ENCODE data around the gene FOXN3.

DNA sequence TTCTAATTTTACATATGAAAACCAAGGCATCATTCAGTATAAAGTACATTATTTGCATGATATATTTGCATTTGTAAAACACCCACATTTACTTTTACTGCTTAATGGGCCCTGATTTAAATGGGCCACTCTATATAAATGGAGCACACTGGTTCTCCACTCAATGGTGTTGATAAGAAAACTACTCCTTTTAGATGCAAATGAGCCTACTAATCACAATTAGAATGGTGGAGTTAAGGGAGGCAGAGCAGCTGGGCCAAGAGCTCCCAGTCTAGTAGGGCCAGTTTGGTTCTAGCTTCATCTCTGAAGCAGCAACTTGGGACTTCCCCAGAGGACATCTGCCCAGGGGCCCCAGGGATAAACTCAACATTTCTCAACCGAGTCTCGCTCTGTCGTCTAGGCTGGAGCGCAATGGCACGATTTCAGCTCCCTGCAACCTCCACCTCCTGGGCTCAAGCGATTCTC lies 120.7 kb downstream of the FOXN3 start:
- TF ChIP-seq CTCF (IDR thresholded peaks at IDR 0.05; ENCODE audit: insufficient read depth, low read depth, low read length) = no peak
- TF ChIP-seq EZH2 (IDR thresholded peaks at IDR 0.05; ENCODE audit: insufficient read depth, low read length) = no peak

Measured in astrocyte (in vitro differentiated cells and primary cell).